ENCODE measurements around the gene CADM1. TPM values are rescaled to one million over a fixed set of nuclear protein-coding genes. Genes with fewer than 3 reads are reported as not detected.
"Not testable (repeated sequence)": the region's sequence is repeated elsewhere in the genome, so short reads cannot be mapped to it uniquely, and the experiment has no call there.

The CADM1 gene
- total and polyA plus RNA-seq, 2 donors (not counting 1 experiment from before 2014, with no cell fraction given), result 15.4 to 86.0 TPM

DNA sequence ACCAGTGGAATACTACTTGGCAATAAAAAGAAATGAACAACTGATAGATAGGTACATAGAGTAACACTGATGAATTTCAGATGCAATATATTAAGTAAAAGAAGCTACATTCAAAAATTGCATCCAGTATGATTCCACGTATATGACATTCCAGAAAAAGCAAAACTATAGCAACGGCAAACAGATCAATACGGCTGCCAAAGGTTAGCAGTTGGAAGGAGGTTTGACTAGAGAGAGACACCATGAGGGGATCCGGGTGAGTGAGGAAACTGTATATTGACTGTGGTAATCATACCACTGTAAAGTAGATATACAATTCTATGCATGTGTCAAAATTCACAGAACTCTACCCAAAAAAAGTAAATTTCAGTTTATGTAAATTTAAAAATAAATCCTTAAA lies 28.7 kb downstream of the CADM1 start:
- H3K27me3 ChIP-seq (ENCODE audit: control insufficient read depth, insufficient read depth, low read length), result no peaks in the 10 kb centered on the region
- no peak for DNase-seq (ENCODE audit: low read depth in 2 of 2)

DNA sequence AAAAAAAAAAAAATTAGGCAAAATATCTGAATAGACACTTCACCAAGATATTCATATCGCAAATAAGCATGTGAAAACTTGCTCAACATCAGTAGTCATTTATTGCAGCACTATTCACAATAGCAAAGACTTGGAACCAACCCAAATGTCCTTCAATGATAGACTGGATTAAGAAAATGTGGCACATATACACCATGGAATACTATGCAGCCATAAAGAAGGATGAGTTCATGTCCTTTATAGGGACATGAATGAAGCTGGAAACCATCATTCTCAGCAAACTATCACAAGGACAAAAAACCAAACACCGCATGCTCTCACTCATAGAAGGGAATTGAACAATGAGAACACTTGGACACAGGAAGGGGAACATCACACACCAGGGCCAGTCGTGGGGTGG lies 29.9 kb downstream of the CADM1 start:
- not testable (repeated sequence) for H3K27me3 ChIP-seq (ENCODE audit: control insufficient read depth, insufficient read depth, low read length); H4K20me1 ChIP-seq (ENCODE audit: control insufficient read depth, extremely low read depth, insufficient read depth, low read length); DNase-seq (ENCODE audit: low read depth in 2 of 2); H3K9me3 ChIP-seq (ENCODE audit: control insufficient read depth, insufficient read depth, low read depth, low read length); H3K79me2 ChIP-seq (ENCODE audit: control insufficient read depth, insufficient read depth, low read length); H3K4me1 ChIP-seq (ENCODE audit: control insufficient read depth, extremely low read depth, insufficient read depth, low read length); H3K4me3 ChIP-seq (replicated peaks in 1 of 4; ENCODE audit: control extremely low read depth in 1 of 4, insufficient read depth in 1 of 4, low read depth in 3 of 4, low read length in 4 of 4); H3K36me3 ChIP-seq (ENCODE audit: control insufficient read depth, insufficient read depth, low read length); H3K27ac ChIP-seq (ENCODE audit: insufficient read depth, low read length); H3K9ac ChIP-seq (ENCODE audit: insufficient read depth, low read length); H2AFZ ChIP-seq (ENCODE audit: low read length); H3K4me2 ChIP-seq (ENCODE audit: extremely low read depth, insufficient read depth, low read length)

More for the DNA sequence above, 28.7 kb downstream of the CADM1 start:
- Histone ChIP-seq H3K79me2 (ENCODE audit: control insufficient read depth, insufficient read depth, low read length) (no peaks in the 10 kb centered on the region), H3K27ac (ENCODE audit: insufficient read depth, low read length) (no peak overlapping the region), H3K4me2 (ENCODE audit: extremely low read depth, insufficient read depth, low read length) (no peak overlapping the region), H3K9ac (ENCODE audit: insufficient read depth, low read length) (no peak overlapping the region), H3K9me3 (ENCODE audit: control insufficient read depth, insufficient read depth, low read depth, low read length) (no peaks in the 10 kb centered on the region), H4K20me1 (ENCODE audit: control insufficient read depth, extremely low read depth, insufficient read depth, low read length) (no peaks in the 10 kb centered on the region), H3K4me1 (ENCODE audit: control insufficient read depth, extremely low read depth, insufficient read depth, low read length) (no peaks in the 10 kb centered on the region), H3K36me3 (ENCODE audit: control insufficient read depth, insufficient read depth, low read length) (no peaks in the 10 kb centered on the region), H3K4me3 (replicated peaks in 1 of 4; ENCODE audit: control extremely low read depth in 1 of 4, insufficient read depth in 1 of 4, low read depth in 3 of 4, low read length in 4 of 4) (no peak overlapping the region), H2AFZ (ENCODE audit: low read length) (no peak overlapping the region)
- no peak for TF ChIP-seq EZH2 (IDR thresholded peaks at IDR 0.05; ENCODE audit: low read length, missing control alignments)
- TF ChIP-seq, protein P1, sequence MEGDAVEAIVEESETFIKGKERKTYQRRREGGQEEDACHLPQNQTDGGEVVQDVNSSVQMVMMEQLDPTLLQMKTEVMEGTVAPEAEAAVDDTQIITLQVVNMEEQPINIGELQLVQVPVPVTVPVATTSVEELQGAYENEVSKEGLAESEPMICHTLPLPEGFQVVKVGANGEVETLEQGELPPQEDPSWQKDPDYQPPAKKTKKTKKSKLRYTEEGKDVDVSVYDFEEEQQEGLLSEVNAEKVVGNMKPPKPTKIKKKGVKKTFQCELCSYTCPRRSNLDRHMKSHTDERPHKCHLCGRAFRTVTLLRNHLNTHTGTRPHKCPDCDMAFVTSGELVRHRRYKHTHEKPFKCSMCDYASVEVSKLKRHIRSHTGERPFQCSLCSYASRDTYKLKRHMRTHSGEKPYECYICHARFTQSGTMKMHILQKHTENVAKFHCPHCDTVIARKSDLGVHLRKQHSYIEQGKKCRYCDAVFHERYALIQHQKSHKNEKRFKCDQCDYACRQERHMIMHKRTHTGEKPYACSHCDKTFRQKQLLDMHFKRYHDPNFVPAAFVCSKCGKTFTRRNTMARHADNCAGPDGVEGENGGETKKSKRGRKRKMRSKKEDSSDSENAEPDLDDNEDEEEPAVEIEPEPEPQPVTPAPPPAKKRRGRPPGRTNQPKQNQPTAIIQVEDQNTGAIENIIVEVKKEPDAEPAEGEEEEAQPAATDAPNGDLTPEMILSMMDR (conservative IDR thresholded peaks at IDR 0.05 in 1 of 2, IDR thresholded peaks at IDR 0.05 in 1 of 2; ENCODE audit: low read depth in 1 of 2, low read length in 2 of 2), result no peak

DNA sequence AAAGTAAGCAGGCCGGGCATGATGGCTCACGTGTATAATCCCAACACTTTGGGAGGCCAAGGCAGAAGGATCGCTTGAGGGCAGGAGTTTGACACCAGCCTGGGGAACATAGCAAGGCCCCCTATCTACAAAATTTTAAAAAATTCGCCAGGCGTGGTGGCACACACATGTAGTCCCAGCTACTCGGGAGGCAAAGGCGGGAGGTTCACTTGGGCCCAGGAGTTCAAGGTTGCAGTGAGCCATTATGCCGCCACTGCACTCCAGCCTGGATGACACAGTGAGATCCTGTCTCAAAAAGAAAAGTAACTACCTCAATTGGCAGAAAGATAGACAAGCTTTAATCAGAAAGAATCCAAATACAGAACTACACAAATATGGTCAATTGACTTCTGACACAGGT lies 31.0 kb downstream of the CADM1 start:
- no peaks in the 10 kb centered on the region for H3K79me2 ChIP-seq (ENCODE audit: control insufficient read depth, insufficient read depth, low read length)
- no peak for TF ChIP-seq EZH2 (IDR thresholded peaks at IDR 0.05; ENCODE audit: low read length, missing control alignments)
- TF ChIP-seq, protein P1 (conservative IDR thresholded peaks at IDR 0.05 in 1 of 2, IDR thresholded peaks at IDR 0.05 in 1 of 2; ENCODE audit: low read depth in 1 of 2, low read length in 2 of 2), result no peak
- H3K4me1 ChIP-seq (ENCODE audit: control insufficient read depth, extremely low read depth, insufficient read depth, low read length), result no peaks in the 10 kb centered on the region
- no peaks in the 10 kb centered on the region for H3K9me3 ChIP-seq (ENCODE audit: control insufficient read depth, insufficient read depth, low read depth, low read length)
- H3K36me3 ChIP-seq (ENCODE audit: control insufficient read depth, insufficient read depth, low read length), result no peaks in the 10 kb centered on the region
- no peaks in the 10 kb centered on the region for H4K20me1 ChIP-seq (ENCODE audit: control insufficient read depth, extremely low read depth, insufficient read depth, low read length)
- no peak overlapping the region for H3K27ac ChIP-seq (ENCODE audit: insufficient read depth, low read length)
- no peak overlapping the region for H3K9ac ChIP-seq (ENCODE audit: insufficient read depth, low read length)
- H2AFZ ChIP-seq (ENCODE audit: low read length), result no peak overlapping the region
- DNase-seq (ENCODE audit: low read depth in 2 of 2), result no peak
- H3K4me2 ChIP-seq (ENCODE audit: extremely low read depth, insufficient read depth, low read length), result no peak overlapping the region
- no peaks in the 10 kb centered on the region for H3K27me3 ChIP-seq (ENCODE audit: control insufficient read depth, insufficient read depth, low read length)
- H3K4me3 ChIP-seq (replicated peaks in 1 of 4; ENCODE audit: control extremely low read depth in 1 of 4, insufficient read depth in 1 of 4, low read depth in 3 of 4, low read length in 4 of 4), result no peak overlapping the region
